Left cardiac atrium (tissue), 4 donors: ENCODE measurements around the gene IL20. TPM values are rescaled to one million over a fixed set of nuclear protein-coding genes. Genes with fewer than 3 reads are reported as not detected.

Experiments
- ATAC-seq, 2 donors: fragments of 200-7000 bp; cut with Tn5 transposase; one replicate each; pipeline ENCODE4 v1.9.1; 2020; ENCODE audit warnings: mild to moderate bottlenecking in 2 of 2, moderate library complexity in 2 of 2
- DNase-seq: peaks from one replicate; pipeline ENCODE4 v3.0.0-alpha.2; 2020
- intact Hi-C, 2 donors: fragments of 100-400 bp; cut with DNase I; formaldehyde crosslinking; loops; one replicate each; pipeline versions ENCODE4 v1.14.1 to v1.15.1; 2022 to 2023
- total RNA-seq, 2 donors: library from RNA; stranded (reverse); fragmentation: NEBNext Ultra II Directional; extraction: Animal tissue kit (Norgen Biotek cat#: 25700); gene quantifications; one replicate each; pipeline ENCODE4 v1.2.1, GENCODE V29; 2021
- donor health status: DM: no; HTN: yes; CAD: no.
- donor health status: DM: no; HTN: yes; CAD: no; lungs with severe emphysema.
- donor health status: DM: yes; HTN: yes; CAD: no.
- donor health status: Dilated cardiomyopathy.

The IL20 gene
- total RNA-seq, 2 donors from 2014 or later = not detected

DNA sequence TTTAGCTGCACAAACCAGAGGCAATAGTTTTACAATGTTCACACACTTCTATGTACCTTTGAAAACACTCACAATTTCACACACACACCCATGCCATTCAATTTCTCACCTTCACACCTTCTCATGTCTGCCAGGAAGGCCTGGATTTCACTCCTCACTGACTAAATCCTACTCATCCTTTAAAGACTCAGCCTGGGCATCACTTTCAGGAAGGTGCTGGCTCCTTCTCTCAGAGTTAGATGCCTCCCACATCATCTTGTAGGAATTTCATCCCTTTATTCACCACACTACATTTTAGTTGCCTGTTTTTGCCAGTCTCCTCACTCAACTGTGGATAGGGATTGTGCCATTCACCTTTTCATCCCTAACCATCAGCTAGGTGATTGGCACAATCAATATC lies 2.3 kb downstream of the IL20 start:
- DNase-seq = no peak
- peak in 1 of 2 donors; percentile 53 for ATAC-seq
- intact Hi-C loops = loop anchor here in 1 of 2 donors (5.0 kb wide), 1 partner anchor 45 kb away; no protein-coding TSS in a partner anchor

DNA sequence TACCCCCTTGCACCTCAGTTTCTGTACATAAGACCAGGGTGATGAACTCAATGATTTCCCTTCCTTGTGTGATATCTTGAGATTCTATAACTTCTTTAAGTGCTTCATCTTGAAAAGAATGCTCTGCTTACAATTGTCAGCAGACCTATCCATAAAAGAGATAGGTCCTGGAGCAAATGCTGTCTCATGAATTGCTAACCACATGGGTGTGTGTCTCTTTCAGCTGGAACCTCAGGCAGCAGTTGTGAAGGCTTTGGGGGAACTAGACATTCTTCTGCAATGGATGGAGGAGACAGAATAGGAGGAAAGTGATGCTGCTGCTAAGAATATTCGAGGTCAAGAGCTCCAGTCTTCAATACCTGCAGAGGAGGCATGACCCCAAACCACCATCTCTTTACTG lies 2.8 kb downstream of the IL20 start:
- ATAC-seq = no peak
- intact Hi-C loops = loop anchor here in 1 of 2 donors (5.0 kb wide), 1 partner anchor 44 kb away; no protein-coding TSS in a partner anchor
- DNase-seq = no peak

DNA sequence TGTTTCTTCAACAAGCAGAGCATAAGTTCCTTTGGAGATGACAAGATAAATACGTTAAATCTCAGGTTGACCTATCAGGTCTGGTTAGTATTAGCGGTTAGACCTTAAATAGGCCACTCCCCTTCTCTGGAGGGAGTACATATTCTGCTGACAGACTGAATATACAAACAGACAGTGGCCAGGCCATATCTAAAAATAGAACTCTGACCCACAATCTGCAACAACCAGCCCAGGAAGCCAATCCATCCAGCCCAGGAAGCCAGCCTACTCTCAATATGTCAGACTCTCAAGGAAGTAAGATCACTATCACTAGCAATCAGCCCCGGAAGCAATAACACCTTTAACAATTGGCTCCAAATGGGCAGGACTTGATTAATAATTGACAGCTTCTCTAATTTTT lies 6.7 kb downstream of the IL20 start:
- intact Hi-C loops = no loop called here
- no peak for DNase-seq
- ATAC-seq = peak; percentile 38 to 47

DNA sequence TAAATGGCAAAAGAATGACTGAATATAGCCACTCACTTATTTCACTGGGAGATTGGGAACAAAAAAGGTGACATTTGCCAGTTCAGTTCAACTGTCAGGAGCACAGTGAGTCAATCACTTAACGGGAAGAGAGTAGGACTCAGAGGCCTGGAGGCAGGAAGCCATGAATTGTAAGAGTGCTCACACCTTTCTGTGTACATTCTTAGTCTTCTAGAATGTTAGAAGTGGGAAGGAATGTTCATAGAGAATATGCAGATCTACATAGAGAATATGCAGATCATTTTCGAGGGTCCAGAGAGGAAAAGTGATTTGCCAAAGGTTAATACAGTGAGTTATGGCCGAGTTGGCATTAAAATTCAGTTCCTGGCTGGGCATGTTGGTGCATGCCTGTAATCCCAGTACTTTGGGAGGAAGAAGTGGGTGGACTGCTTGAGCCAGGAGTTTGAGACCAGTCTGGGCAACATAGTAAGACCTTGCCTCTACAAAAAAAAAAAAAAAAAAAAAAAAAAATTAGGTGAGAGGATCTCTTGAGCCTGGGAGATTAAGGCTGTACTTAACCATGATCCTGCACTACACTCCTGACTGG lies 8.3 kb downstream of the IL20 start:
- DNase-seq = no peak
- no peak for ATAC-seq
- intact Hi-C loops = no loop called here

DNA sequence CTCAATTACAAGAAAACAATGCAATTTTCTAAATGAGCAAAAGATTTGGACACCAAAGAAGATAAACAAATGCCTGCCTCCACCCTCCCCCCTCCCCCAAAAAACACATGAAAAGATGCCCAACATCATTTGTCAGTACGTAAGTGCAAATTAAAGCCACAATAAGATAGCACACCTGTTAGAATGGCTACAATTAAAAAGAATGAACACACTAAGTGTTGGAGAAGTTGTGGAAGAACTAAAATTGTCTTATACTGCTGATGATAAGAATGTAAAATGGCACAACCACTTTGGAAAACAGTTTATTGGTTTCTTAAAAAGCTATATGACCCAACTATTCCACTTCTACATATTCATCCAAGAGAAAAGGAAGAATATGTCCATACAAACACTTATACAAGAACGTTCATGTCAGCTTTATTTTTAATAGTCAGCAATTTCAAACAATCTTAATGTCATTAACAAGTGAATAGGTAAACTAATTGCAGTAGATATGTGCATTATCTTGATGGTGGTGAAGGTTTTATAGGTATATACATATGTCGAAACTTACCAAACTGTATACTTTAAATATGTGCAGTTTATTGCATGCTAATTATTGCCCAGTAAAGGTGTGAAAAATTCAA lies 10.4 kb downstream of the IL20 start:
- no peak for DNase-seq
- intact Hi-C loops = no loop called here
- no peak for ATAC-seq

DNA sequence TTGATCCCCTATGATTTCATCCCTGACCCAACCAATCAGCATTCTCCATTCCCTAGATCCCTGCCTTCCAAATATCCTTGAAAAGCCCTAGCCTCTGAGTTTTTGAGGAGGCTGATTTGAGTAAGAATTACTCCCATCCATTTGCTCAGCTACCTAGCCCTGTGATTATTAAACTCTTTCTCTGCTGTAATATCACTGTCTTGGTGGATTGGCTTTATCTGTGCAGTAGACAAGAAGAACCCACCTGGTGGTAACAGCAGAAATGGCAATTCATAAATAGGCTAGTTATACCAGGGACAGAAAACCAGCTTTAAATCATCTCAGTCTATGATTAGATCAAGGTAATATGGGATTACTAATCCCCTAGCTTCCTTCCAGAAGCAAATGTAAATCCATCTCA lies 13.0 kb downstream of the IL20 start:
- ATAC-seq (no peak), DNase-seq (no peak)
- intact Hi-C loops = no loop called here

DNA sequence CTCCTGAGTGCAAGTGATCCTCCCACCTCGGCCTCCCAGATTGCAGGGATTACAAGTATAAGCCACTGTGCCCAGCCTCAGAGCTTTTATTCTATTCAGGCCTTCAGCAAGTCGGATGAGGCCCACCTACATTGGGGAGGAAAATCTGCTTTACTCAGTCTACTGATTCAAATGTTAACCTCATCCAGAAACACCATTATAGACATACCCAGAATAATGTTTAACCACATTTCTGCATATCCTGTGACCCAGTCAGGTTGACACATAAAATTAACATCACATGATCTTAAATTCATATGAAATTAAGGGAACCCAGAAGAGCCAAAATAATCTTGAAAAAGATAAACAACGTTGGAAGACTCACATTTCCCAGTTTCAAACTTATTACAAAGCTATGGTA lies 14.9 kb downstream of the IL20 start:
- ATAC-seq (no peak), DNase-seq (no peak)
- intact Hi-C loops = no loop called here

DNA sequence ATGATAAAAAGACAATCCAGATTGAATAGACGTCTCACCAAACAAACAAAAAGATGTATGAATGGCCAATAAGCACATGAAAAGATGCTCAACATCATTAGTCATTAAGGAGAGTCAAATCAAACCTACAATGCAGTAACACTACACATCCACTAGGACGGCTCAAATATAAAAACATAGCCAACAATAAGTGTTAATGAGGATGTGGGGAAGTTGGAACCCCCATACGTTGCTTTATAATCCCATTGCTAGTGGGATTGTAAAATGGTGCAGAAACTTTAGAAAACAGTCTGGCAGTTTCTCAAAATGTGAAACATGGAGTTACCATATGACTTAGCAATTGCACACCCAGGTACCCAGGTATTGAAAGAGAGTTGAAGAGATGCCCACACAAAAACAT lies 17.1 kb downstream of the IL20 start:
- ATAC-seq = no peak
- no peak for DNase-seq
- intact Hi-C loops = no loop called here

DNA sequence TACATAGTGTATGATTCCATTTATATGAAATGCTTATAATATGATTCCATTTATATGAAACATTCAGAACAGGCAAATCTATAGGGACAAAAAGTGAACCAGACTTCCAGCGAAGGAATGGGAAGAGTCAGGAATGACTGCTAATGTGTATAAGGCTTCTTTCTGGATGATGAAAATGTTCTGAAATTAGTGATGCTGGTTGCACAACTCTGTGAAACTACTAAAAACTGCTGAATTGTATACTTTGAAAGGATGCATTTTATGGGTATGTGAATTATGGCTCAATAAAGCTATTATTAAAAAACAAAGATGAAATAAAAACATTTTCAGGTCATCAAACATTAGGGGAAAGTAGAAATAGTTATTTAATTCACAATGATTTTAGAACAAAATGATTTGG lies 17.7 kb downstream of the IL20 start:
- ATAC-seq (no peak), DNase-seq (no peak)
- intact Hi-C loops = no loop called here

DNA sequence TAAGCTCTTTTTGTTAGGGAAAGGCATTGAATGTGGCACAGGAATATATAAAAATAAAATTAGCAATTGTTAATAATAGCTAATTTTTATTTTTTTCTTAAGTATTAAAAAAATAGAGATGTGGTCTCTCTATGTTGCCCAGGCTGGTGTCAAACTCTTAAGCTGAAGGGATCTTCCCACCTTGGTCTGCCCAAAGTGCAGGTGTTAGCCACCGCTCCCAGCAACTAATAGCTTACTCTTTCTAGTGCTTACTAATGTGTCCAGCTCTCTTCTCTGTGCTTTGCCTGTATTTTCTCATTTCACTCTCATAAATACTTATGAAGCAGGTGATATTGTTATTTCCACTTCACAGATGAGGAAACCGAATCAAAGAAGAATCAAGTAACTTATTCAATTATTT lies 18.5 kb downstream of the IL20 start:
- DNase-seq (no peak), ATAC-seq (no peak)
- intact Hi-C loops = no loop called here

DNA sequence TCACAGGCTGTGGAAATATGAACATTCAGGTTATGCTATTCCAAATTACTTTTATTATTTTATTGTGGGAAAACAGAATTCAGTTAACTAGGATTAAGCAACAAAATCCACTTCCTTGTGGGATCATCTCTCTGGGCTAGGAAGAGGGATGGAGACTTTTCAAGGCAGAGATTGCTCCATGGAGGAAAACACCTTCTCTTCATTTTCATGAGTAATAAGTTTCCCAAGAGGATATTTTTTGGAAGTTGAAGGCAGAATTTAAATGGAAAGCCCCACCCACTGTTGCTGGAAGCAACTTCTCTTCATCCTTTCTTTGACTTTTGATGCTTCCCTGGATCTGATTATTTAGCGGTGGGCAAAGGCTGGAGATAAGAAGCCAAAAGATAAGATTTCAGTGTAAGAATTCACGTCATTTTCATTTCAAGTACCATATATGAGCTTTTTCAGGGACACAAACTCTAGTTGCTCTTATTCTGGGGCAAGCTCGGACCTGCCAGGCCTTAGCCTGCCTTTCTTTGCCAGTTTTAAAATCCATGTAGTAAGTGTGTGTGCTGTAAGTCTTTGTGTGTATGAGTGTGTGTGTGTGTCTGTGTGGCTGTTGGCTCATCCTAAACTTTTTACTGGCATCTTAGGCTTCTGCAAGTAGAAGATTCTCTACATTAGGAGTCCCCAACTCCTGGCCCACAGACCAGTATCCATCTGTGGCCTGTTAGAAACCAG lies 20.1 kb downstream of the IL20 start:
- intact Hi-C loops = no loop called here
- ATAC-seq (no peak), DNase-seq (no peak)

DNA sequence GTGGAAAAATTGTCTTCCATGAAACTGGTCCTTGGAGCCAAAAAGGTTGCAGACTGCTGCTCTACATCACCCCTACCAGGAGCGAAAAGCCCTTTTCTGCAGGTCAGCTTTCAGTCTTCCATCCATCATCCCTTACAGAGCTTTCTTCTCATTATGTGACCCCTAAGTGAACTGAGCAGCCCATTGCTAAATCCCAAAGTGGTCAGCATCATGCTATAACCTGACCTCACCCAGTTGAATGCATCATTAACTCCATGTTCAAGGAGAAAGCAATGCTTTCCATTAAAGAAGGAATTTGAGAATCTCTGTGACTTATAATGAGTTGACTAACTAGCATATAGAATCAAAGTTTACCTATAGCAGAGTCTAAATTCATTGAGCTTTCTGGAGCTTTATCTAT lies 21.4 kb downstream of the IL20 start:
- ATAC-seq = no peak
- intact Hi-C loops = no loop called here
- no peak for DNase-seq

DNA sequence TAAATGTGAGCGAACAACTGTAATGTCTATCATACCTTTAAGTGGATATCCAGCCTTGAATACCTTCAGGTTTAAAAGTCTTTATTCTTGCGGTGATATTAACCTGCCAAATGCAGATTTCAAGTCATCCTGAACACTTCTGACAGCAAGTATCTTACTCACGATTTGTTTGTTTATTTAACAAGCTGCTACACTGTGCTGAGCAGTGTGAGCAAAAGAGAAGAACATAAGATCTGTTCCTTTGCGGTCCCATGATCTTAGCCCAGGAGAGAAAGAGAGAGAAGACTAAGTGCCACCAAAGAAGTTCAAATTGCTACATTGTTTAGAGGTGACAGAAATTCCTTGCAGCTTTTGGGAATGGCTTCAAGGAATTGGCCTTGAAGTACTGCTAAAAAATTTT lies 22.3 kb downstream of the IL20 start:
- ATAC-seq (no peak), DNase-seq (no peak)
- intact Hi-C loops = no loop called here

DNA sequence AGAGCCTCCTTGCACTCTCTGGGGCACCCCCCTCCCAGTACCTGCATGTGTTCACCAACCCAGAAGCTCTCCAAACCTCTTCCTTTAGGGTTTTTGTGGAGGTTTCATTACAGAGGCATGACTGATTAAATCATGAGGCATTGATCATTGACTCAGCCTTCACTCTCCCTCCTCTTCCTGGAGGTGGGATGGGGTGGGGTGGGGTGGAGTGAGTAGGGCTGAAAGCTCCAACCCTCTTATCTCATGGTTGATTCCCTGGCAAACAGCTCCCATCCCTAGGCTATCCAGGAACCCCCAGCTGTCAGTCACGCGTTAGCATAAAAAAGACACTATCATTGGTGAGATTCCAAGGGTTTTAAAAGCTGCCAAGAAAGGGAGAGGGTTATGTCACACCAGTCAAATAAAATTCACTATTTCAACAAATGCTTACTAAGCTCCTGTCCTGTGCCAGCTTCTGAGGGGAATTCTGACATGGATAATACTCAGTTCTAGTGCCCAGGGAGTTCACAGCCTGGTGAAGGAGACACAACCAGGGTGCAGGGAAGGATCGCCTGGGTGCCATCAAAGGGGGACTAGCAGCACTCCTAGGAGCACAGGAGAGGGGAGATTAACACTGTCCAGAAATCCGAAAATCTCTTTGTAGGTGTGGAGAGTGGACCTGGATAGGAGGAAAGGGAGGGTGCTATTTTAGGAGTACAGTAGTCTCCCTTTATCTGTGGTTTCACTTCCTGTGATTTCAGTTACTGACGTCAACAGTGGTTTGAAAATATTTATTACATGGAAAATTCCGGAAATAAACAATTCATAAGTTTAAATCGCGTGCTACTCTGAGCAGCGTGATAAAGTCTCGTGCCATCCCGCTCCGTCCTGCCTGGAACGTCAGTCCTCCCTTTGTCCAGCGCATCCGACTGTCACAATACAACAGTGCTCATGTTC lies 25.0 kb downstream of the IL20 start:
- no peak for DNase-seq
- intact Hi-C loops = no loop called here
- peak; percentile 67 to 94 for ATAC-seq

DNA sequence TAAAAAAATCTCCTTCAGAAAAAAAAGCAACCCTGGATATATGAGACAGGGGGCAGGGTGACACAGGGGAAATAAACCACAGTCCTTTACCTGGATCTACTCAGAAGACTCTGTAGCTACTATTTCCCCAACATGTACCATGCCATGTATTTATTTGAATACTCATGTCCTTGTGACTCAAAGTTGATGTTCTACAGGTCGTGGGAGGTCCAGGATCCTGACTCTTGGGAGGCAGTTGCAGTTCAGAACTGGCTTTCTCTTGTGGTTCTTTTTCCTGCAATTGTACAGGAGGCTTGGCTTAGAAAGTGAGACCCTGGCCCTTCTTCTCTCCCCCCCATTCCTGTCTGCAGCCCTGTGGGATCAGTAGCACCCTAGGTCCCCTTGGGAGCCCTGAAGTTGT lies 26.0 kb downstream of the IL20 start:
- intact Hi-C loops = no loop called here
- ATAC-seq (no peak), DNase-seq (no peak)

DNA sequence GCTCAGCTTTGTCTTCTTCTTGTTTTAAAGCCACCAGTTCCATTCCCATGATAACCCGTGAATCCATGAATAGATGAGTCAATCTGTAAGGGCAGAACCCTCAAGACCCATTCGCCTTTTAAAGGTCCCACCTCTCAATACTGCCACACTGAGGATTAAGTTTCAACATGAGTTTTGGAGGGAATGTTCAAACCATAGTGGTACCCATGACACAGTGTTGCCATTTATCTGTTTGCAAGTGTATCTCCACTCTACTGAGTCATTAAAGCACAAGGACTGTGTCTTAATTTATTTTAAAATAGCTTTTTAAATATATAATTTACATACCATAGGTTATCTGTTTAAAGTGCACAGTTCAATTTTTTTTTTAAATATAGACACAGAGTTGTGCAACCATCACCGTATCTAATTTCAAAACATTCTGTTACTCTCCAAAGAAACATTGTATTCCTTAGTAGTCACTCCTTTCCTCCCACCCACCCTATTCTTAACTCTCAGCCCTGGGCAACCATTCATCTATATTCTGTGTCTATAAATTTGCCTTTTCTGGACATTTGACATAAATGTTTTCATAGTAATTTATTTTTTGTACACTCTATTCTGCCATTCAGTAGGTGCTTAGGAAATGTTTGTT lies 27.0 kb downstream of the IL20 start:
- intact Hi-C loops = no loop called here

DNA sequence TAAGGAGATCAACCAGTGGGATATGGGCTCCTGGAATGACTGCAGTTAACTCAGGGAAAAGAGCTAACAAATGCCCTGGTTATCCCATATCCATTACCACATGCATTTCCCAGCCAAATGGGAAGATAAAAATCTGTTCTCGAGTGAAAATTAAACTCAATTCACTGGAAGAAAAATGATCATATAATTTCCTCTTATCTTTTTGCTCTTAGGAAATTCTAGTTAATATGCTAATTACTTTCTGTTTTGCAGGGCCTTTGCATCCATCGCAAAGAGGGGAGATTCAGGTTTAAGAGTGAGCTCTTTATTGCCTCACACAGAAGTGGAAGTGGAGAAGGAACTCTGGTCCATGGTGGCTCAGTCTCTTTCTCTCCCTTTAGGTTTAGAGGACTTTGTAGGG lies 28.0 kb downstream of the IL20 start:
- intact Hi-C loops = no loop called here
- DNase-seq (no peak), ATAC-seq (no peak)

More for the DNA sequence above, 27.0 kb downstream of the IL20 start:
- no peak for ATAC-seq
- DNase-seq = no peak

DNA sequence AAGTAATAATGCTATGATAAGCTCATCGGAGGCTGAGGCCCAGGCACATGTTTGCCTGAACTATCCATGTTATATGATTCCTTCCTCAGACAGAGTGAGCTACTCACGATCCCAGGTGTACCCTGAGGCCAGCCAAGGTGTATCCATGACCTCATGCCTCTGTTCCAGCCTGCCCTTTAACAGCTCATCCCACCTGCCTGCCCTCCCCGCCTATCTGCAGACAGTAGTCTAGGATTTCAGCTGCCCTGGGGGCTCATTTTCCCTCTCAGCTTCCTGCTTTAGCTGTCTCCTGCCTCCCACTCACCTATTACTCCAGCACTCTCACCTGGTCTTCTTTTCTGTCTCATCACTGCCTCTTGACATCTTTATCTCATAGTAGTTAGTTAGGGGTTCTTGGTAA lies 29.9 kb downstream of the IL20 start:
- ATAC-seq (no peak), DNase-seq (no peak)
- intact Hi-C loops = no loop called here

DNA sequence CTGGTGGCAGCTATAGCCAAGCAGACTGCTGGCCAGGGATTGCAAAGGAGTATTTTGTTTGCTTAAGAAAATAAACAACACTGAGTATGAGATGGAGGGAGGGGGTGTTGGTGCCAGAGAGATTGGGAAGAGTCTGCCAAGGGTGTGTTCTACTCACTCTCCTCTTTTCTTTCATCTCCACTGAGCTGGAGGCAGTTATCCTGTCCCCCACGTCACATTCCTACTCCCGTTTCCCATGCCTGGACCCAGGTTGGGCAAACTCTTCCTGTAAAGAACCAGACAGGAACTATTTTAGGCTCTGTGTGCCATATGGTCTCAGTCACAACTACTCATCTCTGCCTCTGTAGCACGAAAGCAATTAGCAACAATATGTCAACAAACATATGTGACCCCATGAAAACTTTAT lies 30.4 kb downstream of the IL20 start:
- ATAC-seq (peak in 1 of 2 donors; percentile 28), DNase-seq (no peak)
- intact Hi-C loops = no loop called here
